ENCODE results near the gene OCA2. TPM values are rescaled to one million over a fixed set of nuclear protein-coding genes. Genes with fewer than 3 reads are reported as not detected.

Gene OCA2
- total and polyA plus RNA-seq, 2 experiments from 2014 or later, result not detected

GRCh38 chr15:27894645-27895044, 204.5 kb downstream of the OCA2 start:
- no peak for DNase-seq
- in situ Hi-C loops (cut with MboI), result loop anchor here (25.0 kb wide), 1 partner anchor 107 kb away; no protein-coding TSS in a partner anchor

GRCh38 chr15:27889258-27889657, 209.9 kb downstream of the OCA2 start:
- Histone ChIP-seq H3K9ac (no peak overlapping the region), H3F3A (ENCODE audit: insufficient read depth) (no peaks in the 10 kb centered on the region), H3K4me2 (ENCODE audit: unreplicated experiment) (no peak overlapping the region), H3K9me3 (ENCODE audit: low read depth) (no peaks in the 10 kb centered on the region), H3K4me1 (ENCODE audit: insufficient read depth) (no peaks in the 10 kb centered on the region), H3K36me3 (ENCODE audit: low read depth) (no peaks in the 10 kb centered on the region), H3K79me2 (ENCODE audit: insufficient read depth) (no peaks in the 10 kb centered on the region), H2AFZ (no peak overlapping the region), H3K27ac (no peak overlapping the region), H3K9me2 (ENCODE audit: insufficient read depth) (no peaks in the 10 kb centered on the region), H4K20me1 (ENCODE audit: insufficient read depth) (no peaks in the 10 kb centered on the region), H3K27me3 (replicated peaks; ENCODE audit: insufficient read depth) (no peaks in the 10 kb centered on the region), H3K4me3 (no peak overlapping the region)
- WGBS, 2 experiments (ENCODE audit: low coverage in 1 of 2, low lambda C conversion rate in 2 of 2, missing lambda C conversion rate in 2 of 2), result 52 to 57% methylated on average over 3 of the region's 3 CpGs
- DNase-seq, result no peak
- in situ Hi-C loops (cut with MboI), result loop anchor here (25.0 kb wide), 1 partner anchor 102 kb away; no protein-coding TSS in a partner anchor
- TF ChIP-seq EZH2 (IDR thresholded peaks at IDR 0.05; ENCODE audit: insufficient read depth, poor library complexity, severe bottlenecking) (no peak), EZH2phosphoT487 (IDR thresholded peaks at IDR 0.05; ENCODE audit: insufficient read depth, low read depth) (no peak)

More at GRCh38 chr15:27894645-27895044, 204.5 kb downstream of the OCA2 start:
- Histone ChIP-seq H3K27ac (no peak overlapping the region), H3K27me3 (replicated peaks; ENCODE audit: insufficient read depth) (no peaks in the 10 kb centered on the region), H3K4me1 (ENCODE audit: insufficient read depth) (no peaks in the 10 kb centered on the region), H3K9me2 (ENCODE audit: insufficient read depth) (no peaks in the 10 kb centered on the region), H3K79me2 (ENCODE audit: insufficient read depth) (no peaks in the 10 kb centered on the region), H4K20me1 (ENCODE audit: insufficient read depth) (no peaks in the 10 kb centered on the region), H3K9ac (no peak overlapping the region), H3K4me3 (no peak overlapping the region), H3K36me3 (ENCODE audit: low read depth) (no peaks in the 10 kb centered on the region), H3K9me3 (ENCODE audit: low read depth) (no peaks in the 10 kb centered on the region), H2AFZ (no peak overlapping the region), H3K4me2 (ENCODE audit: unreplicated experiment) (no peak overlapping the region), H3F3A (ENCODE audit: insufficient read depth) (no peaks in the 10 kb centered on the region)
- WGBS, 2 experiments (ENCODE audit: low coverage in 1 of 2, low lambda C conversion rate in 2 of 2, missing lambda C conversion rate in 2 of 2), result 27 to 28% methylated on average over 1 of the region's 1 CpG
- TF ChIP-seq EZH2 (IDR thresholded peaks at IDR 0.05; ENCODE audit: insufficient read depth, poor library complexity, severe bottlenecking) (no peak), EZH2phosphoT487 (IDR thresholded peaks at IDR 0.05; ENCODE audit: insufficient read depth, low read depth) (no peak)

GRCh38 chr15:27885201-27885600, 213.9 kb downstream of the OCA2 start:
- Histone ChIP-seq H3K27me3 (replicated peaks; ENCODE audit: insufficient read depth) (no peaks in the 10 kb centered on the region), H3K4me2 (ENCODE audit: unreplicated experiment) (no peak overlapping the region), H4K20me1 (ENCODE audit: insufficient read depth) (no peaks in the 10 kb centered on the region), H3K9me2 (ENCODE audit: insufficient read depth) (no peaks in the 10 kb centered on the region), H2AFZ (no peak overlapping the region), H3K4me3 (no peak overlapping the region), H3K4me1 (ENCODE audit: insufficient read depth) (no peaks in the 10 kb centered on the region), H3K9me3 (ENCODE audit: low read depth) (no peaks in the 10 kb centered on the region), H3K36me3 (ENCODE audit: low read depth) (no peaks in the 10 kb centered on the region), H3K27ac (no peak overlapping the region), H3K79me2 (ENCODE audit: insufficient read depth) (no peaks in the 10 kb centered on the region), H3K9ac (no peak overlapping the region), H3F3A (ENCODE audit: insufficient read depth) (no peaks in the 10 kb centered on the region)
- no peak for DNase-seq
- TF ChIP-seq EZH2phosphoT487 (IDR thresholded peaks at IDR 0.05; ENCODE audit: insufficient read depth, low read depth), result no peak
- TF ChIP-seq EZH2 (IDR thresholded peaks at IDR 0.05; ENCODE audit: insufficient read depth, poor library complexity, severe bottlenecking), result no peak
- in situ Hi-C loops (cut with MboI), result loop anchor here (25.0 kb wide), 1 partner anchor 98 kb away; no protein-coding TSS in a partner anchor

- no peak overlapping the region for H3K9ac ChIP-seq
- TF ChIP-seq EZH2phosphoT487 (IDR thresholded peaks at IDR 0.05; ENCODE audit: insufficient read depth, low read depth) (no peak), EZH2 (IDR thresholded peaks at IDR 0.05; ENCODE audit: insufficient read depth, poor library complexity, severe bottlenecking) (no peak)
- H3K4me2 ChIP-seq (ENCODE audit: unreplicated experiment), result no peak overlapping the region
- no peaks in the 10 kb centered on the region for H3K9me3 ChIP-seq (ENCODE audit: low read depth)
- H3K27ac ChIP-seq, result no peak overlapping the region
- no peaks in the 10 kb centered on the region for H3K9me2 ChIP-seq (ENCODE audit: insufficient read depth)
- H2AFZ ChIP-seq, result no peak overlapping the region
- no peaks in the 10 kb centered on the region for H3K27me3 ChIP-seq (replicated peaks; ENCODE audit: insufficient read depth)
- no peaks in the 10 kb centered on the region for H3K4me1 ChIP-seq (ENCODE audit: insufficient read depth)
- H3K4me3 ChIP-seq, result no peak overlapping the region
- H3K79me2 ChIP-seq (ENCODE audit: insufficient read depth), result no peaks in the 10 kb centered on the region
- H4K20me1 ChIP-seq (ENCODE audit: insufficient read depth), result no peaks in the 10 kb centered on the region
- no peak for DNase-seq
- no peaks in the 10 kb centered on the region for H3K36me3 ChIP-seq (ENCODE audit: low read depth)
- H3F3A ChIP-seq (ENCODE audit: insufficient read depth), result no peaks in the 10 kb centered on the region
- in situ Hi-C loops (cut with MboI), result loop anchor here (25.0 kb wide), 1 partner anchor 97 kb away; no protein-coding TSS in a partner anchor
- WGBS, 2 experiments (ENCODE audit: low coverage in 1 of 2, low lambda C conversion rate in 2 of 2, missing lambda C conversion rate in 2 of 2), result 13 to 16% methylated on average over 4 of the region's 4 CpGs
Observed at GRCh38 chr15:27884726-27885125, 214.4 kb downstream of the OCA2 start.

GRCh38 chr15:27878841-27879240, 220.3 kb downstream of the OCA2 start:
- H3K36me3 ChIP-seq (ENCODE audit: low read depth), result no peaks in the 10 kb centered on the region
- H3K4me3 ChIP-seq, result no peak overlapping the region
- H3K79me2 ChIP-seq (ENCODE audit: insufficient read depth), result no peaks in the 10 kb centered on the region
- WGBS, 2 experiments (ENCODE audit: low coverage in 1 of 2, low lambda C conversion rate in 2 of 2, missing lambda C conversion rate in 2 of 2), result 29 to 39% methylated on average over 5 of the region's 5 CpGs
- no peaks in the 10 kb centered on the region for H3K4me1 ChIP-seq (ENCODE audit: insufficient read depth)
- H4K20me1 ChIP-seq (ENCODE audit: insufficient read depth), result no peaks in the 10 kb centered on the region
- TF ChIP-seq EZH2phosphoT487 (IDR thresholded peaks at IDR 0.05; ENCODE audit: insufficient read depth, low read depth) (no peak), EZH2 (IDR thresholded peaks at IDR 0.05; ENCODE audit: insufficient read depth, poor library complexity, severe bottlenecking) (no peak)
- no peak for DNase-seq
- no peak overlapping the region for H3K9ac ChIP-seq
- no peaks in the 10 kb centered on the region for H3F3A ChIP-seq (ENCODE audit: insufficient read depth)
- in situ Hi-C loops (cut with MboI), result loop anchor here (25.0 kb wide), 1 partner anchor 92 kb away; no protein-coding TSS in a partner anchor
- H2AFZ ChIP-seq, result no peak overlapping the region
- no peak overlapping the region for H3K27ac ChIP-seq
- no peaks in the 10 kb centered on the region for H3K9me3 ChIP-seq (ENCODE audit: low read depth)
- no peak overlapping the region for H3K4me2 ChIP-seq (ENCODE audit: unreplicated experiment)
- no peaks in the 10 kb centered on the region for H3K27me3 ChIP-seq (replicated peaks; ENCODE audit: insufficient read depth)
- H3K9me2 ChIP-seq (ENCODE audit: insufficient read depth), result no peaks in the 10 kb centered on the region

Measured in GM23248 (cell line).